Right lobe of liver (tissue), 4 donors: ENCODE results near the gene CLSTN2.

Experiments
- CTCF ChIP-seq, 4 donors: fragments of 200-600 bp in 3 of 4; fragments of 450-650 bp in 1 of 4; IDR thresholded peaks; one replicate each; pipeline versions ENCODE4 v1.5.1 to v1.8.0; 2016 to 2022; ENCODE audit warnings: antibody characterized with exemption in 4 of 4, mild to moderate bottlenecking in 2 of 4
- POLR2A ChIP-seq: fragments of 450-650 bp; IDR thresholded peaks from one replicate; pipeline ENCODE4 v1.6.1; 2017; ENCODE audit warnings: antibody characterized with exemption, mild to moderate bottlenecking
- donor health status: DM: no; HTN: no; CAD: no.
- donor health status: DM: no; HTN: no; CAD: no.
- donor health status: DM: no; HTN: yes; CAD: no.

GRCh38 chr3:140580746-140581145 lies 645.8 kb downstream of the CLSTN2 start:
- TF ChIP-seq CTCF (IDR thresholded peaks at IDR 0.05), result no peak
- no peak for TF ChIP-seq POLR2A
